ENCODE measurements around the gene LIME1.
A peak's percentile ranks its signal among the peaks of the same experiment; 100 is the strongest.

LIME1 gene

DNA sequence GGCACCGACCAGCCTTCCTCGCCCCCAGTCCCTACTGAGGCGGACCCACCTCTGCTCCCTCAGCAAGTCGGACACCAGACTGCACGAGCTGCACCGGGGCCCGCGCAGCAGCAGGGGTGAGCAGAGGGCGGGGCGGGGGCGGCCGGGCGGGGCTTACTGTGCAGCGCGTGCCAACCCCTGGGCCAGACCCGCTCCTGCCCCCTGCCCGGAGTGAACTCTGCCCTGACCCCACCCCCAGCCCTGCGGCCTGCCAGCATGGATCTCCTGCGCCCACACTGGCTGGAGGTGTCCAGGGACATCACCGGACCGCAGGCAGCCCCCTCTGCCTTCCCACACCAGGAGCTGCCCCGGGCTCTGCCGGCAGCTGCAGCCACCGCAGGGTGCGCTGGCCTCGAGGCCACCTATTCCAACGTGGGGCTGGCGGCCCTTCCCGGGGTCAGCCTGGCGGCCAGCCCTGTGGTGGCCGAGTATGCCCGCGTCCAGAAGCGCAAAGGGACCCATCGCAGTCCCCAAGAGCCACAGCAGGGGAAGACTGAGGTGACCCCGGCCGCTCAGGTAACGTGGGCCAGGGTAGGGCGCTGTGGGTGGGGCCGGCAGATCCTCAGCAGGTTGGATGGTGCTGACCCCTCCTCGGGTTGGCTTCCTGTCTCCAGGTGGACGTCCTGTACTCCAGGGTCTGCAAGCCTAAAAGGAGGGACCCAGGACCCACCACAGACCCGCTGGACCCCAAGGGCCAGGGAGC, 1.7 kb downstream of the LIME1 start:
- DNase-seq (ENCODE audit: low read depth in 3 of 3): no peak

GRCh38 chr20:63738687-63739129, 2.2 kb downstream of the LIME1 start:
- DNase-seq (ENCODE audit: low read depth in 3 of 3): no peak

DNA sequence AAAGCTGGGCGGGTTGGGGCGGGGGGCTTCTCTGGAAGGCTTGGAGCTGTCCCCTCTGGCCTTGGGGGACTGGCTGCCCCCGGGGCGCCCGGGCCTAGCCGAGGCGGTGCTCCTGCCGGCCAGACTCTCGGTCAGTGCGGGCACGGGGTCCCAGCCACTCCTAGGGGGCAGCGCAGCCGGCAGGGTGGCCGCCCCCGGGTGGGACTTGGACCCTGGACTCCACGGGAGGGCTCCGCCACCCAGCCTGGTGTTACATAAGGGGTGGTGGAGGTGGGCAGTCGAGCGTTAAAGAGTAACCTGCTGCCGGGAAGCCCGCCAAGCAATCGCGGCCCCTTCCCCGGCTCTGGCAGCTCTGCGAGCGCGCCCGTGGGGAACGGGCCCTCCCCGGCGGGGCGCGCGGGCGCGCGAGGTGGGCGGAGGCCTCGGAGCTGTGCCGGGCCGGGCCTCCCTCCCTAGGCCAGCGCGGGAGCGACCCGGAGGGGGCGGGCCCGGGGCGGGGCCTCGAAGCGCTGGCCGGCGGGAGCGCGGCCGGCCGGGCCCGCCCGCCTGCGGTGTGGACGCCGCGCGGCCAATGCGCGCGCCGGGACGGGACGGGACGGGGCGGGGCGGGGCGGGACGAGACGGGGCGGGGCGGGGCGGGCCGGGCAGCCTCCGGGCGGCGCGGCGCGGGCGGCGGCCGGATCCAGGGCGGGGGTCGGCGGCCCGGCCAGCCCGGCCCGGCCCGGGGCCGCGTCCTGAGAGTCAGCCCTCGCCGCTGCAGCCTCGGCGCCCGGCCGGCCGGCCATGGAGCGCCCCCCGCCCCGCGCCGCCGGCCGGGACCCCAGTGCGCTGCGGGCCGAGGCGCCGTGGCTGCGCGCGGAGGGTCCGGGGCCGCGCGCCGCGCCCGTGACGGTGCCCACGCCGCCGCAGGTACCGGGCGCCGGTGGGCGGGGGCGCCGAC, 2.9 kb downstream of the LIME1 start, which contains the start of gene SLC2A4RG:
TSS of gene SLC2A4RG (plus strand) at position 647 of the 940 bp plus-strand sequence. CDS start at position 784, 137 bp downstream.
- DNase-seq (ENCODE audit: low read depth in 3 of 3): peak in 1 of 3 experiments; percentile 71

GRCh38 chr20:63740070-63740626, 3.7 kb downstream of the LIME1 start:
- DNase-seq (ENCODE audit: low read depth in 3 of 3): peak in 1 of 3 experiments; percentile 34

GRCh38 chr20:63740627-63741353, 4.3 kb downstream of the LIME1 start:
- DNase-seq (ENCODE audit: low read depth in 3 of 3): no peak

DNA sequence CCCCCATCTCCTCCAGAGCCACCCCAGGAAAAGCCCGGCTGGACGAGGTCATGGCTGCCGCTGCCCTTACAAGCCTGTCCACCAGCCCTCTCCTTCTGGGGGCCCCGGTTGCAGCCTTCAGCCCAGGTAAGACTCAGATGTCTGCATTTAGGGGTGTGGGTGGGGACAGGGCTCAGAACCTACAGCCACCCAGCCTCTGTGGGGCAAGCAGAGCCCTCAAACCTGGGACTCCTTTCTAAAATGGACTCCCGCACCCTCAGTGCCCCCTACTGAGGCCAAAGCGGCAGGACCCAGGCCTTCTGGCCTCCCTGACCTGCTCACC, 4.9 kb downstream of the LIME1 start:
- DNase-seq (ENCODE audit: low read depth in 3 of 3): no peak

GRCh38 chr20:63741676-63742380, 5.4 kb downstream of the LIME1 start:
- no peak for DNase-seq (ENCODE audit: low read depth in 3 of 3)

- no peak for DNase-seq (ENCODE audit: low read depth in 3 of 3)
These were observed 6.0 kb downstream of the LIME1 start for GRCh38 chr20:63742381-63743024.

- no peak for DNase-seq (ENCODE audit: low read depth in 3 of 3)
These were observed 6.9 kb downstream of the LIME1 start for GRCh38 chr20:63743210-63743970.

DNA sequence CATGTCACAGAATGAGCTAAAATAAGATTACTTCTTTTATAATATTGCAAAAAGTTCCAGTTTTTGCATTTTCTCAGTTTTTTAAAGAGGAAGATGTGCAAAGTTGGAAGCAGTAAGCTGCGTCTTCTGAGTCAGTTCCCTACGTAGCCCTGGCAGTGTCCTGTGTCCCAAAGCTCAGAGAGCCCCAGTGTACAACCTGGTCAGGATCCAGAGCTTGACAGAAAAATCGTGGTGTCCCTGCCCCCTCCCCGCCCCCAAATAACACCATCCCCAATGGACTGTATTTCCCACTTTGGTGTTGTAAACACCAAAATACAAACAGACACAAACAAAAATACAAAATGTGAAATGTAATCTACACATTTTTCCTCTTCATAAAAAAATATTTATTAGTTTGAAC, 7.7 kb downstream of the LIME1 start:
- DNase-seq (ENCODE audit: low read depth in 3 of 3): no peak

- DNase-seq (ENCODE audit: low read depth in 3 of 3): no peak
These were observed 8.3 kb downstream of the LIME1 start for GRCh38 chr20:63744574-63745423.

DNA sequence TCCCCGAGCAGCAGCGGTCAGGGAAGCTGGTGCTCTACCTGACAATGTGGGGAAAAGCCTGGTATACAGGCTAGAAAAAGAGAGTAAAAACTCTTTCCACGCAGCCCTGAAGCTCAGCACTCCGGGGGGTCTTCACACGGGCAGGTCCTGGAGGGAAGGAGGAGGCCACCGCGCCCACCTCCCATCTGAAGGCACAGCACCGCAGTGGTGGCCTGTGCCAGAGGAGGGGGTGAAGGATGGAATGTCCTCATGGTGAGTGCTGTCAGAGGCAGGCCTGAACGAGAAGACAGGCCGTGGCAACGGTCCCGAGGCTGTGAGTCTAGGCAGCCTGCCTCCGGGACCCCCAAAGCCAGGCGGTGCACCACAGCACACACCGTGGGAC, 9.0 kb downstream of the LIME1 start:
- no peak for DNase-seq (ENCODE audit: low read depth in 3 of 3)

GRCh38 chr20:63745961-63746731, 9.7 kb downstream of the LIME1 start:
- no peak for DNase-seq (ENCODE audit: low read depth in 3 of 3)

DNA sequence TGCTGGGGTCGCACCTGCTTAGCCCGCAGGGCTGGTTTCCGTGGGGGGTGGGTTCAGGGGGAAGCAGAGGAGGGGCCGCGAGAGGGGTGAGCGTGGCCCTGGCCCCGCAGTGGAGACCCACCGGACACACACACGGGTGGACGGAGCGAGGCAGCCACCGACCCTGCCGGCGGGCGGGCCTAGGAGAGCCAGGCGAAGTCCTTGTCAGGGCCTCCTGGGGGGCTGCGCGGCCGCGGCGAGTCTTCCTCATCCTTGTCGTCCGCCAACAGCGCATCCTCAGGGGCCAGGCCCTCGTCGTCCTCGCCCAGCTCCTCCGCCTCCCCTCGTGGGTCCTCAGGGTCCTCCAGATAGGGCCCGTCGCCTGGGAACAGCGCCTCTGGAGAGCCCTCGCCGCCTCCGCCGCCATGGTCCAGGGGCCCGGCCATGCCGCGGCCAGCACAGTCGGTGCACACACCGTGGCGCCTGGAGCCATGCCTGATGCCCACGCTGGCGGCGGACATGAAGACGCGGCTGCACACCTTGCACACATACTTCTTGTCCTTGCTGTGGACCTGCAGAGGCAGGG, 10.4 kb downstream of the LIME1 start:
- no peak for DNase-seq (ENCODE audit: low read depth in 3 of 3)

DNA sequence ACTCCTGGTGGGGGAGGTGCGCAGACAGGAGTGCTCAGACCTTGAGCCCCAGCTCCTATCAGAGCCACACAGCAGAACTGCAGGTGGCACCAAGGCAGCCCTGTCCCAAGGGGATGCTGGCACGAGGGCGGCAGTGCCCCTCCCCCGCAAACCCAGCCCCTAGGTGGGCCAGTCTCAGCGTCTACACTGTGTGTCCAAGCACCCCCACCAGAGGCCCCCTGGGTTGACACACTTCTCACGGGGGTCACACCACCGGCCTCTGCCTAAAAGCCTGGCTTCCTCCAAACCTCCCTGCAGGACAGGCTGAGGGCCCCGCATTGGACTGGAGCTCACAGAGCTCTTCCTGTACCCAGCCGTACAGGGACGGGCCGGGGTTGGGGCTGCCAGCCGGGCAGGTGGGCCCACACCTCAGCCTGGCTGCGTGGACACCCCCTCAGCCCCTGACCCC, 11.2 kb downstream of the LIME1 start:
- no peak for DNase-seq (ENCODE audit: low read depth in 3 of 3)

DNA sequence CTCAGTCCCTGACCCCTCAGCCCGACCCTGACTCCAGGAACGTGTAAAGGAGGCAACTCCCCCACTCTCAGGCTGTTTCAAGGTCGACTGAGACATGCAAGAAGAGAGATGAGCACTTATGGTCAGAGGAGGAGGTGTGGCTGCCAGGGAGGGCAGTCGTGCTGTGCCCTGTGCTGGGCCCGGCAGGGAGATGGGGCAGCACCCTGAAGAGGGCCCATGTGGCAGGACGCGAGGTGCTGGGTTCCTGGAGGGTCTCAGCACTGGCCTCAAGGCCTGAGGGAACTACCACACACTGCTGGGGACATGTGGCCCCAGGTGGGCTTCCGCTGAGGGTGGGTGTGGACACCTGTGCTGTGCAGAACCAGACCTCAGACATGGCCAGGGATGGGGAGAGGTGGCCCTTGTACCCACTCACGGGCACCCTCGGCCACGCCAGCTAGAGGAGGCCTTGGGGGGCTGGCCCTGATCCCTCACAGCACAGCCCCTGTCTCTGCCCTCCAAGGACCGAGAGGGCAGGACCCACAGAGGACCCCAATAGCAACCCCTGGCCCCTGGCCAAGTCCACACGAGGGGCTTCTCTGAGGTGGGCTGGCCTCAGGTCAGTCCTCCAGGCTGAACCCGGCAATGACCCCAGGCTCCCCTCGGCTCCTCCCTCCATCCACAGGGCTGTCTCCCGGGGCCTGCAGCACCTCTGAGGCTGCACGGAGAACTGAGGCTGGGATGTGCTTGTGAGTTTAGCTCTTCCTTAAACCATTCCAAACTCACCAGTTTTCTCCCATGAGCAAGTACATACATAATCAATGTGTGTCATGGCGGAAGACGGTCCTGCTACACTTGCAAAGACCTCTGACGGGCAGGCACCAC, 11.8 kb downstream of the LIME1 start:
- no peak for DNase-seq (ENCODE audit: low read depth in 3 of 3)

- no peak for DNase-seq (ENCODE audit: low read depth in 3 of 3)
These were observed 12.4 kb downstream of the LIME1 start for GRCh38 chr20:63748934-63749270.
